DOHH2 (cell line): ENCODE results near the gene FCGR2B.
"Not testable (repeated sequence)": the region's sequence is repeated elsewhere in the genome, so short reads cannot be mapped to it uniquely, and the experiment has no call there.

Experiments used
- EZH2phosphoT487 ChIP-seq: fragments of 200-600 bp; sonication (generic); IDR thresholded peaks from 2 replicates; pipeline ENCODE4 v1.6.1; 2017; ENCODE audit warnings: borderline replicate concordance, mild to moderate bottlenecking, antibody characterized with exemption, low read length, moderate library complexity, mixed read lengths
- TF ChIP-seq, protein P1 (sequence below): fragments of 200-600 bp; sonication (generic); IDR thresholded peaks from one replicate; pipeline ENCODE4 v1.5.1; 2014; ENCODE audit warnings: antibody characterized with exemption, mild to moderate bottlenecking, low read depth, low read length; ENCODE audit not compliant: poor library complexity, severe bottlenecking

DNA sequence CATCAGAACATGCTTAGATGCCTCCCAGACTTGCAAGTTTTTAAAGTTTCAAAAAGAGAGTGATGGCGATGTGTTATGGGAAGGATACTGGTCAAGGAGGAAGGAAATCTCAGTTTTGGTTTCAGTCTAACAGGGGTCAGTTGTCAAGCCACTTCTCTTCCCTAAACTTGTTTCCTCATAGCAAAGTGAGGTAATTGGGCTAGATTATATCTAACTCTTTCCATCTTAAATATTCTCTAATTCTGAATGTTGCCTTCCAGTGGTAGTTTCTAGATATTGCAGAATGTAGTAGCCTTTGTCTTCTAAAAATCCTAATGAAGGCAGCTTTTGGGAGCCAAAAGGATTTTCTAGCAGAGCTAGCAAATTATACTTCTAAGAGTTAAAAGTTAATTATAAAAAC lies 20.2 kb upstream of the FCGR2B start:
- TF ChIP-seq, protein P1, sequence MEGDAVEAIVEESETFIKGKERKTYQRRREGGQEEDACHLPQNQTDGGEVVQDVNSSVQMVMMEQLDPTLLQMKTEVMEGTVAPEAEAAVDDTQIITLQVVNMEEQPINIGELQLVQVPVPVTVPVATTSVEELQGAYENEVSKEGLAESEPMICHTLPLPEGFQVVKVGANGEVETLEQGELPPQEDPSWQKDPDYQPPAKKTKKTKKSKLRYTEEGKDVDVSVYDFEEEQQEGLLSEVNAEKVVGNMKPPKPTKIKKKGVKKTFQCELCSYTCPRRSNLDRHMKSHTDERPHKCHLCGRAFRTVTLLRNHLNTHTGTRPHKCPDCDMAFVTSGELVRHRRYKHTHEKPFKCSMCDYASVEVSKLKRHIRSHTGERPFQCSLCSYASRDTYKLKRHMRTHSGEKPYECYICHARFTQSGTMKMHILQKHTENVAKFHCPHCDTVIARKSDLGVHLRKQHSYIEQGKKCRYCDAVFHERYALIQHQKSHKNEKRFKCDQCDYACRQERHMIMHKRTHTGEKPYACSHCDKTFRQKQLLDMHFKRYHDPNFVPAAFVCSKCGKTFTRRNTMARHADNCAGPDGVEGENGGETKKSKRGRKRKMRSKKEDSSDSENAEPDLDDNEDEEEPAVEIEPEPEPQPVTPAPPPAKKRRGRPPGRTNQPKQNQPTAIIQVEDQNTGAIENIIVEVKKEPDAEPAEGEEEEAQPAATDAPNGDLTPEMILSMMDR, result not testable (repeated sequence)
- TF ChIP-seq EZH2phosphoT487, result not testable (repeated sequence)
